Measurements from ENCODE around the gene SLC25A43.

SLC25A43 gene

DNA sequence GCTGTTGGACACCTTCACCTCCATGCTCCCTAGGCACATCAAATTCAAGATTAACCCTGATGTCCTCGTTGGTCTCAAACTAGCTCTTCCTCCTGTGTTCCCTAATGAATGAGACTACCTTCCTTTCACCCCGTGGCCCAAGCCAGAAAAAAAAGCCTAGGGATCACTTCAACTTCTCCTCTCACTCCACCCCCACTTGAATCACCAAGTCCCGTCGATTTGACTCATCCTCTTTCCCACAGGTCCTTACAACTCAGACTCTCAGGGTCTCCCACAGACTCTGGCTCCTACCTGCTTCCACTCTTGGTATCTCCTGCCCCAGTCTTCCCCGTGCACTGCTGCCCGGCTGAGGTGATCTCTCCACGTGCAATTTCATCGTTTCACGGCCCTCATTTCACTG is 8.5 kb downstream of the SLC25A43 start:
- H4K20me1 ChIP-seq (ENCODE audit: insufficient read depth, low read length): no peaks in the 10 kb centered on the region
- no peak overlapping the region for H3K4me3 ChIP-seq (ENCODE audit: low read length)
- H3K4me2 ChIP-seq (ENCODE audit: low read depth, low read length): no peak overlapping the region
- no peaks in the 10 kb centered on the region for H3K79me2 ChIP-seq (ENCODE audit: low read length)
- TF ChIP-seq, protein P1, sequence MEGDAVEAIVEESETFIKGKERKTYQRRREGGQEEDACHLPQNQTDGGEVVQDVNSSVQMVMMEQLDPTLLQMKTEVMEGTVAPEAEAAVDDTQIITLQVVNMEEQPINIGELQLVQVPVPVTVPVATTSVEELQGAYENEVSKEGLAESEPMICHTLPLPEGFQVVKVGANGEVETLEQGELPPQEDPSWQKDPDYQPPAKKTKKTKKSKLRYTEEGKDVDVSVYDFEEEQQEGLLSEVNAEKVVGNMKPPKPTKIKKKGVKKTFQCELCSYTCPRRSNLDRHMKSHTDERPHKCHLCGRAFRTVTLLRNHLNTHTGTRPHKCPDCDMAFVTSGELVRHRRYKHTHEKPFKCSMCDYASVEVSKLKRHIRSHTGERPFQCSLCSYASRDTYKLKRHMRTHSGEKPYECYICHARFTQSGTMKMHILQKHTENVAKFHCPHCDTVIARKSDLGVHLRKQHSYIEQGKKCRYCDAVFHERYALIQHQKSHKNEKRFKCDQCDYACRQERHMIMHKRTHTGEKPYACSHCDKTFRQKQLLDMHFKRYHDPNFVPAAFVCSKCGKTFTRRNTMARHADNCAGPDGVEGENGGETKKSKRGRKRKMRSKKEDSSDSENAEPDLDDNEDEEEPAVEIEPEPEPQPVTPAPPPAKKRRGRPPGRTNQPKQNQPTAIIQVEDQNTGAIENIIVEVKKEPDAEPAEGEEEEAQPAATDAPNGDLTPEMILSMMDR (IDR thresholded peaks at IDR 0.05; ENCODE audit: low read length): no peak
- TF ChIP-seq EZH2phosphoT487 (IDR thresholded peaks at IDR 0.05; ENCODE audit: low read length): no peak
- TF ChIP-seq EZH2 (optimal IDR thresholded peaks at IDR 0.05; ENCODE audit: low read depth, low read length): no peak
- no peaks in the 10 kb centered on the region for H3K27me3 ChIP-seq (replicated peaks; ENCODE audit: insufficient read depth, low read length)
- no peaks in the 10 kb centered on the region for H3K4me1 ChIP-seq (ENCODE audit: low read length)
- no peaks in the 10 kb centered on the region for H3K9me2 ChIP-seq (replicated peaks; ENCODE audit: insufficient read depth, low read length)
- no peak overlapping the region for H2AFZ ChIP-seq (ENCODE audit: low read length)
- DNase-seq: no peak
- H3F3A ChIP-seq (ENCODE audit: insufficient read depth, low read length): no peaks in the 10 kb centered on the region
- no peak overlapping the region for H3K27ac ChIP-seq (ENCODE audit: low read length)
- no peak overlapping the region for H3K9ac ChIP-seq (ENCODE audit: low read length)
- no peaks in the 10 kb centered on the region for H3K36me3 ChIP-seq (replicated peaks; ENCODE audit: insufficient read depth, low read length)
- H3K9me3 ChIP-seq (replicated peaks; ENCODE audit: insufficient read depth, low read length): no peaks in the 10 kb centered on the region

DNA sequence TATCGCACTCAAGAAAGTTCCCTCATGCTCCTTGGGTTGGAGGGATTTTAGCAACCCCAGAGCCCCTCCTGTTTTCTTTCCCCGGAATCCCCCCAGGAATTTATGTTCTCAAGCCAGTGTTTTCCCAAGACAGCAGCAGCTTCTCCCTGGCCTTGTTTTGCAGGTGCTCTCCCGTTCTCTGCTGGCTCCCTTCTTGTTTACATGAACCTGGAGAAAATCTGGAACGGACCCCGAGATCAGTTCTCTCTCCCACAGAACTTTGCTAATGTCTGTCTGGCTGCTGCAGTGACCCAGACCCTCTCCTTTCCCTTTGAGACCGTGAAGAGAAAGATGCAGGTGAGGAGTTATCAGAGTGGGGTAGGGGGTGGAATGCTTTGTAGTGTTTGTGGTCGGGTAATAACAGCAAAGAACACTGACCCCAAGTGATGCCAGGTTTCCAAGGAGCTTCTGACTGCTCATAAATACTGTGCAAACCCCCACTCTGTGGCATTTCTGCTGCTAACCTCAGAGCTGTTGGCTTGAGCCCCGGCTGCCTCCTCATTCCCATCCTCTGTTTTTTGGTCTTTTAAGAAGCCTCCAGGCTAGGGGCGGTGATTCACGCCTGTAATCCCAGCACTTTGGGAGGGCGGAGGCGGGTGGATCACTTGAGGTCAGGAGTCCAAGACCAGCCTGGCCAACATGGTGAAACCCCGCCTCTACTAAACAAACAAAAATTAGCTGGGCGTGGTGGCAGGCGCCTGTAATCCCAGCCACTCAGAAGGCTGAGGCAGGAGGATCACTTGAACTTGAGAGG is 11.1 kb downstream of the SLC25A43 start:
- TF ChIP-seq EZH2phosphoT487 (IDR thresholded peaks at IDR 0.05; ENCODE audit: low read length) (no peak), EZH2 (optimal IDR thresholded peaks at IDR 0.05; ENCODE audit: low read depth, low read length) (no peak)
- TF ChIP-seq, protein P1 (IDR thresholded peaks at IDR 0.05; ENCODE audit: low read length): no peak
- Histone ChIP-seq H3K27me3 (replicated peaks; ENCODE audit: insufficient read depth, low read length) (no peaks in the 10 kb centered on the region), H4K20me1 (ENCODE audit: insufficient read depth, low read length) (no peaks in the 10 kb centered on the region), H3K36me3 (replicated peaks; ENCODE audit: insufficient read depth, low read length) (no peaks in the 10 kb centered on the region), H3K4me1 (ENCODE audit: low read length) (no peaks in the 10 kb centered on the region), H3F3A (ENCODE audit: insufficient read depth, low read length) (no peaks in the 10 kb centered on the region), H3K27ac (ENCODE audit: low read length) (no peak overlapping the region), H3K9me3 (replicated peaks; ENCODE audit: insufficient read depth, low read length) (no peaks in the 10 kb centered on the region), H3K4me2 (ENCODE audit: low read depth, low read length) (no peak overlapping the region), H3K4me3 (ENCODE audit: low read length) (no peak overlapping the region), H2AFZ (ENCODE audit: low read length) (no peak overlapping the region), H3K79me2 (ENCODE audit: low read length) (no peaks in the 10 kb centered on the region), H3K9me2 (replicated peaks; ENCODE audit: insufficient read depth, low read length) (no peaks in the 10 kb centered on the region), H3K9ac (ENCODE audit: low read length) (no peak overlapping the region)
- DNase-seq: no peak

DNA sequence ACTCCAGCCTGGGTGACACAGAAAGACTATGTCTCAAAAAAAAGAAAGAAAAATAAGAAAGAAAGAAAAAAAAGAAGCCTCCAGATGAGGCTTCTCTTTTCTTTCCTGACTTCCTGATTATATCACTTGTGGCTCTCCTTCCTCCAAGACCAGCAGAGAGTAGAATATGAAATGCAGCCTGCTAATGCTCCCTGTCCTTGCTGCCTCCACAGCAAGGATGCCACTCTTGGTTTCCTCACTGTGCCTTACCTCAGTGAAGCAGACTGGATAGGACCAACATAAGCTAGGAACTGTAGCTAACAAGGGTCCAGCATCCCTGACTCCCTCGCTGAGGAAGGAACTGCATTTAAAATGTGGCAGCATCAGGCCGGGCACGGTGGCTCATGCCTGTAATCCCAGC is 11.7 kb downstream of the SLC25A43 start:
- Histone ChIP-seq H3K4me1 (ENCODE audit: low read length) (no peaks in the 10 kb centered on the region), H3K9ac (ENCODE audit: low read length) (no peak overlapping the region), H3K9me3 (replicated peaks; ENCODE audit: insufficient read depth, low read length) (no peaks in the 10 kb centered on the region), H4K20me1 (ENCODE audit: insufficient read depth, low read length) (no peaks in the 10 kb centered on the region), H3K27ac (ENCODE audit: low read length) (no peak overlapping the region), H2AFZ (ENCODE audit: low read length) (no peak overlapping the region), H3K27me3 (replicated peaks; ENCODE audit: insufficient read depth, low read length) (no peaks in the 10 kb centered on the region), H3K79me2 (ENCODE audit: low read length) (no peaks in the 10 kb centered on the region), H3K4me3 (ENCODE audit: low read length) (no peak overlapping the region), H3K36me3 (replicated peaks; ENCODE audit: insufficient read depth, low read length) (no peaks in the 10 kb centered on the region), H3F3A (ENCODE audit: insufficient read depth, low read length) (no peaks in the 10 kb centered on the region), H3K4me2 (ENCODE audit: low read depth, low read length) (no peak overlapping the region), H3K9me2 (replicated peaks; ENCODE audit: insufficient read depth, low read length) (no peaks in the 10 kb centered on the region)
- no peak for DNase-seq
- TF ChIP-seq EZH2 (optimal IDR thresholded peaks at IDR 0.05; ENCODE audit: low read depth, low read length) (no peak), EZH2phosphoT487 (IDR thresholded peaks at IDR 0.05; ENCODE audit: low read length) (no peak)
- TF ChIP-seq, protein P1 (IDR thresholded peaks at IDR 0.05; ENCODE audit: low read length): no peak

Data from MM.1S (cell line).